GM23248 (cell line): ENCODE results near the gene ADAMTS10. TPM values are rescaled to one million over a fixed set of nuclear protein-coding genes. Genes with fewer than 3 reads are reported as not detected.

Experiments used
- DNase-seq: peaks from one replicate; pipeline ENCODE4 v3.0.0-alpha.2; 2015
- H2AFZ ChIP-seq: fragments of 200-600 bp; sonication (generic); 2 replicates; pipeline ENCODE4 v1.6.1; 2016; ENCODE audit warnings: antibody characterized with exemption
- H3F3A ChIP-seq: fragments of 200-600 bp; sonication (generic); 2 replicates; pipeline ENCODE4 v1.6.1; 2016; ENCODE audit warnings: mild to moderate bottlenecking, antibody characterized with exemption, mixed run types; ENCODE audit not compliant: insufficient read depth
- H3K27ac ChIP-seq: fragments of 200-600 bp; sonication (generic); 2 replicates; pipeline ENCODE4 v1.5.1; 2016; ENCODE audit warnings: mild to moderate bottlenecking
- H3K27me3 ChIP-seq: fragments of 200-600 bp; sonication (generic); replicated peaks from 2 replicates; pipeline ENCODE4 v1.6.1; 2016; ENCODE audit warnings: mild to moderate bottlenecking; ENCODE audit not compliant: insufficient read depth
- H3K36me3 ChIP-seq: fragments of 200-600 bp; sonication (generic); 2 replicates; pipeline ENCODE4 v1.6.1; 2016; ENCODE audit warnings: low read depth, mild to moderate bottlenecking
- H3K4me1 ChIP-seq: fragments of 200-600 bp; sonication (generic); 2 replicates; pipeline ENCODE4 v1.6.1; 2016; ENCODE audit warnings: mild to moderate bottlenecking; ENCODE audit not compliant: insufficient read depth
- H3K4me2 ChIP-seq: fragments of 200-600 bp; sonication (generic); one replicate; pipeline ENCODE4 v1.6.1; 2016; ENCODE audit warnings: mild to moderate bottlenecking; ENCODE audit not compliant: unreplicated experiment
- H3K4me3 ChIP-seq: fragments of 200-600 bp; sonication (generic); 2 replicates; pipeline ENCODE4 v1.5.1; 2016; ENCODE audit warnings: mild to moderate bottlenecking
- H3K79me2 ChIP-seq: fragments of 200-600 bp; sonication (generic); 2 replicates; pipeline ENCODE4 v1.6.1; 2016; ENCODE audit warnings: mild to moderate bottlenecking; ENCODE audit not compliant: insufficient read depth
- H3K9ac ChIP-seq: fragments of 200-600 bp; sonication (generic); 2 replicates; pipeline ENCODE4 v1.6.1; 2016; ENCODE audit warnings: mild to moderate bottlenecking
- H3K9me2 ChIP-seq: fragments of 200-600 bp; sonication (generic); 2 replicates; pipeline ENCODE4 v1.6.1; 2016; ENCODE audit warnings: mixed run types, mild to moderate bottlenecking, moderate library complexity; ENCODE audit not compliant: insufficient read depth
- H3K9me3 ChIP-seq: fragments of 200-600 bp; sonication (generic); one replicate; pipeline ENCODE4 v1.6.1; 2017; ENCODE audit warnings: low read depth
- H4K20me1 ChIP-seq: fragments of 200-600 bp; sonication (generic); 2 replicates; pipeline ENCODE4 v1.6.0; 2016; ENCODE audit not compliant: insufficient read depth
- EZH2phosphoT487 ChIP-seq: fragments of 200-600 bp; sonication (generic); IDR thresholded peaks from 2 replicates; pipeline ENCODE4 v1.6.1; 2018; ENCODE audit warnings: antibody characterized with exemption, moderate library complexity, mild to moderate bottlenecking, low read depth; ENCODE audit not compliant: insufficient read depth
- WGBS, 2 experiments: methylation state at CpG; one replicate each; pipeline ENCODE4 v1.1.6; 2015 to 2017; ENCODE audit warnings: low lambda C conversion rate in 2 of 2, low coverage in 1 of 2; ENCODE audit errors: missing lambda C conversion rate in 2 of 2; 5-methylcytosine and 5-hydroxymethylcytosine counted together
- in situ Hi-C: fragments of 300-500 bp; cut with MboI; formaldehyde crosslinking; loops from 2 replicates; pipeline ENCODE4 v1.15.0; 2020
- polyA plus RNA-seq: library from polyadenylated mRNA; unstranded; fragments of >200 nt; fragmentation: Nextera tagmentation; extraction: Ambion mirVana; gene quantifications from 2 replicates; pipeline ENCODE4 v1.2.1, GENCODE V29; 2016
- total RNA-seq: library from RNA; depleted of rRNA; stranded (reverse); fragments of >200 nt; shearing (Covaris generic); gene quantifications from 2 replicates; pipeline ENCODE4 v1.2.3, GENCODE V29; 2014; rRNA removed

Gene ADAMTS10
- total and polyA plus RNA-seq, 2 experiments from 2014 or later = 4.3 to 12.2 TPM

DNA sequence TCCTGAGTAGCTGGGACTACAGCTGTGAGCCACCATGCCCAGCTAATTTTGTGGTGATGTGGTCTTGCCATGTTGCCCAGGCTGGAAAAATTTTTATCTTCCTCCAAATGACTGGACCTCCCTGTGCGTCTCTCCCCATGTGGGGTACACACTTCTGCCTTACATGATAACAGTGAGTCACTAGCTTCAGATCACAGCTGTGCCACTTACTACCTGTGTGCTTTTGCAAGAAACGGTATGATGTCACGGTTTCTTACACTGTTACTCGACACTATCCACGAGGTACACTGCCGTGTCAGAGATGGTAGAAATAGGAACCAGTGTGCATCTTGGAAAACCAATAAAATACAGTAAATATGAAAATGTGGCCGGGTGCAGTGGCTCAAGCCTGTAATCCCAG, 79.0 kb downstream of the ADAMTS10 start:
- H3K27ac ChIP-seq = no peak overlapping the region
- H3K9me2 ChIP-seq = no peaks in the 10 kb centered on the region
- H3K4me2 ChIP-seq = no peak overlapping the region
- H3K9ac ChIP-seq = no peak overlapping the region
- no peaks in the 10 kb centered on the region for H3K4me1 ChIP-seq
- no peaks in the 10 kb centered on the region for H3F3A ChIP-seq
- no peak for DNase-seq
- H2AFZ ChIP-seq = no peak overlapping the region
- WGBS, 2 experiments = 56 to 57% methylated on average over 7 of the region's 7 CpGs
- in situ Hi-C loops = no loop called here
- no peak for TF ChIP-seq EZH2phosphoT487
- H3K79me2 ChIP-seq = peaks cover 12% of the 10 kb centered on the region; the same call in 1 of the 2 replicates
- no peak overlapping the region for H3K4me3 ChIP-seq
- no peaks in the 10 kb centered on the region for H3K27me3 ChIP-seq
- H3K9me3 ChIP-seq = no peaks in the 10 kb centered on the region
- no peaks in the 10 kb centered on the region for H3K36me3 ChIP-seq
- 0 out of 2 replicates have a peak, but pooled peaks cover 7% of the 10 kb centered on the region for H4K20me1 ChIP-seq

Other genes with a start within 250 kb of the ADAMTS10 start
- 11.4 and 13.1 TPM in 2 replicates for gene ANGPTL4, start 246.6 kb downstream of the ADAMTS10 start, total RNA-seq
- gene ANGPTL4, start 246.6 kb downstream of the ADAMTS10 start, polyA plus RNA-seq = 37.9 and 39.9 TPM in 2 replicates
- 10.4 and 13.3 TPM in 2 replicates for gene RAB11B, start 220.4 kb downstream of the ADAMTS10 start, total RNA-seq
- gene RAB11B, start 220.4 kb downstream of the ADAMTS10 start, polyA plus RNA-seq = 84.9 and 85.9 TPM in 2 replicates
- gene MARCHF2, start 197.4 kb downstream of the ADAMTS10 start, total RNA-seq = 64.2 and 87.4 TPM in 2 replicates
- gene MARCHF2, start 197.4 kb downstream of the ADAMTS10 start, polyA plus RNA-seq = 33.1 and 33.4 TPM in 2 replicates
- gene HNRNPM, start 165.7 kb downstream of the ADAMTS10 start, total RNA-seq = 69.4 and 71.0 TPM in 2 replicates
- 116 and 117 TPM in 2 replicates for gene HNRNPM, start 165.7 kb downstream of the ADAMTS10 start, polyA plus RNA-seq
- not detected in 2 replicates for gene PRAM1, start 108.1 kb downstream of the ADAMTS10 start, total RNA-seq
- not detected in 2 replicates for gene PRAM1, start 108.1 kb downstream of the ADAMTS10 start, polyA plus RNA-seq
- 1.8 and 2.0 TPM in 2 replicates for gene ZNF414, start 96.5 kb downstream of the ADAMTS10 start, total RNA-seq
- gene ZNF414, start 96.5 kb downstream of the ADAMTS10 start, polyA plus RNA-seq = 13.0 and 13.8 TPM in 2 replicates
- gene MYO1F, start 33.3 kb downstream of the ADAMTS10 start, total RNA-seq = 0.54 and 9.0 TPM in 2 replicates
- gene MYO1F, start 33.3 kb downstream of the ADAMTS10 start, polyA plus RNA-seq = 1.1 and 1.6 TPM in 2 replicates
- not detected in 2 replicates for gene NFILZ, start 19.9 kb upstream of the ADAMTS10 start, total RNA-seq
- gene NFILZ, start 19.9 kb upstream of the ADAMTS10 start, polyA plus RNA-seq = not detected in 2 replicates
- not detected in 2 replicates for gene ACTL9, start 88.1 kb upstream of the ADAMTS10 start, total RNA-seq
- not detected in 2 replicates for gene ACTL9, start 88.1 kb upstream of the ADAMTS10 start, polyA plus RNA-seq
- gene OR2Z1, start 110.9 kb upstream of the ADAMTS10 start, total RNA-seq = not detected in 2 replicates
- gene OR2Z1, start 110.9 kb upstream of the ADAMTS10 start, polyA plus RNA-seq = not detected in 2 replicates
- 20.9 and 21.6 TPM in 2 replicates for gene ZNF558, start 221.6 kb upstream of the ADAMTS10 start, total RNA-seq
- 13.3 and 13.6 TPM in 2 replicates for gene ZNF558, start 221.6 kb upstream of the ADAMTS10 start, polyA plus RNA-seq
- not detected in 2 replicates for gene MBD3L1, start 221.7 kb upstream of the ADAMTS10 start, total RNA-seq
- gene MBD3L1, start 221.7 kb upstream of the ADAMTS10 start, polyA plus RNA-seq = not detected in 2 replicates